Pancreas (tissue), 10 donors: ENCODE measurements around the gene PCNX3. TPM values are rescaled to one million over a fixed set of nuclear protein-coding genes. Genes with fewer than 3 reads are reported as not detected.

Experiments
- ATAC-seq, 4 donors: fragments of 200-7000 bp; cut with Tn5 transposase; one replicate each; pipeline versions ENCODE4 v1.8.0 to v1.9.1; 2020; ENCODE audit warnings: mild to moderate bottlenecking in 4 of 4, moderate library complexity in 4 of 4
- DNase-seq, 6 donors: peaks; one replicate each; pipeline ENCODE4 v3.0.0-alpha.2; 2020
- FAIRE-seq: peaks from 2 replicates; lab custom pipeline; 2012; peaks lifted over from hg19 to GRCh38; lab: Jason Lieb, UNC
- H3K27ac ChIP-seq, 4 donors: fragments of 200-600 bp; sonication (generic); 1 replicate in 3 of 4; 2 replicates in 1 of 4; pipeline versions ENCODE4 v1.5.0 to v1.8.0; 2020
- H3K27me3 ChIP-seq, 4 donors: fragments of 200-600 bp; one replicate each; pipeline ENCODE4 v1.8.0; 2021
- H3K36me3 ChIP-seq, 3 donors: fragments of 200-600 bp; sonication (generic) in 1 of 3; one replicate each; pipeline versions ENCODE4 v1.5.0 to v1.8.0; 2020 to 2021
- H3K4me1 ChIP-seq, 3 donors: fragments of 200-600 bp; one replicate each; pipeline ENCODE4 v1.8.0; 2021
- H3K4me3 ChIP-seq, 4 donors: fragments of 200-600 bp; sonication (generic) in 2 of 4; one replicate each; pipeline versions ENCODE4 v1.5.0 to v1.8.0; 2020 to 2021
- H3K9me3 ChIP-seq, 4 donors: fragments of 200-600 bp; one replicate each; pipeline ENCODE4 v1.8.0; 2021
- CTCF ChIP-seq, 4 donors: fragments of 200-600 bp; sonication (generic) in 3 of 4; IDR thresholded peaks; one replicate each; pipeline versions ENCODE4 v1.5.0 to v1.8.0; 2021; ENCODE audit warnings: antibody characterized with exemption in 4 of 4
- WGBS, 2 donors: extraction: QIAGEN DNeasy Blood & Tissue Kit; methylation state at CpG; one replicate each; pipeline ENCODE4 v1.1.7; 2013; 5-methylcytosine and 5-hydroxymethylcytosine counted together
- intact Hi-C, 3 donors: fragments of 100-400 bp; cut with DNase I; formaldehyde crosslinking; loops; one replicate each; pipeline versions ENCODE4 v1.11.1 to v1.14.2; 2022
- polyA plus RNA-seq, 2 donors: library from polyadenylated mRNA; stranded (reverse); fragments of 200-250 nt; gene quantifications; one replicate each; pipeline ENCODE4 v1.2.3, GENCODE V29; 2013
- total RNA-seq, 6 donors: library from RNA; stranded (reverse); fragmentation: NEBNext Ultra II Directional in 4 of 6; extraction: Animal tissue kit (Norgen Biotek cat#: 25700) in 4 of 6; gene quantifications; one replicate each; pipeline versions ENCODE4 v1.2.1 to v1.2.4, GENCODE V29; 2021 to 2023
- donor health status: healthy with polysubstance abuse.
- donor health status: DM: no; HTN: no; CAD: no; lungs with moderate emphysema.
- donor health status: DM: no; HTN: no; CAD: no.
- donor health status: control.
- donor health status: control.
- donor health status: Bipolar disorder and iron deficiency.
- donor health status: DM: yes; HTN: yes; CAD: no.
- donor health status: DM: no; HTN: no; CAD: no.
- donor health status: DM: no; HTN: no; CAD: no.
- donor health status: DM: yes; HTN: yes; CAD: no.

Gene PCNX3
- total and polyA plus RNA-seq, 8 donors: 13.5 to 26.3 (median 18.3) TPM

GRCh38 chr11:65610404-65610803, 5.2 kb upstream of the PCNX3 start:
- no peak for TF ChIP-seq CTCF (IDR thresholded peaks at IDR 0.05)
- H3K9me3 ChIP-seq: no peaks in the 10 kb centered on the region
- H3K36me3 ChIP-seq: peaks cover 0 to 19% (median 5%) of the 10 kb centered on the region in 3 donors
- peak overlapping the region in 1 of 4 donors; percentile 22 for H3K4me3 ChIP-seq
- peak overlapping the region in 1 of 4 donors; percentile 41 for H3K27ac ChIP-seq
- DNase-seq: no peak
- H3K4me1 ChIP-seq: peaks cover 8 to 16% (median 14%) of the 10 kb centered on the region in 3 donors
- FAIRE-seq: no peak
- H3K27me3 ChIP-seq: no peaks in the 10 kb centered on the region
- 69 to 77% methylated on average over 6 of the region's 6 CpGs for WGBS, 2 donors
- ATAC-seq: no peak
- intact Hi-C loops: no loop called here

DNA sequence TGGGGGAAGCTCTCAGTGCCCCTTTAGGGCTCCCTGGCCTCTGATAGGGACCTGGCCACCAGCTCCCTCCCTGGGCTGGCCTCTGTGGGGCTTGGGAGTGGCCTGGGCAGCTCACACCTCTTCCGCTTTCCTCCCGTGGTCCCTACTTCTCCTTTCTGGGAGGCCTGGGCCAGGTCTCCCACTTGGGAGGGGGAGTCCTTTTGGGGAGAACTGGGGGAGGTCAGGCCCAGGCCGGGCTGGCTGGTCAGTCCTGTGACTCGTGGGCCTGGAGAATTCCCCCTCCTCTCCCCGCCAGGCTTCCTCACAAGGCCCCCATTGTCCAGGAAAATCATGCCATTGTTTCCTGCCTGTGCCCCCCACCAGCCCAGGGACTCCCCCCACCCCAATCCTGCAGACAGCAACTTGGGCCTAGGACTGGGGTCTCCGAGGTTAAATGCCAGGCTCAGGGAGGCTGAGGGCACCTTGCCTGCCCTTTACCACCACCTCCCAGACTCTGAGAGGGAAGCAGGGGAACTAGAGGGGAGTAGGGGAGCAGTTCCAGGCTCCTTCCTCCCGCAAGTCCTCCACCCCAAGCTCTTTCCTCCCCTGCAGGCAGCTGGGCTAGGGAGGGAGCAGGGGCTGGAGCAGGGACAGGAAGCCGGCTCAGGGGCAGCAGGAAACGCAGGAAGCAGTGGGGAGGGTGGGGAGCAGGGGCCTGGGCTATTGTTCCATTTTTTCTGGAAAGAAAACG, 4.4 kb upstream of the PCNX3 start:
- intact Hi-C loops: no loop called here
- ATAC-seq (no peak), DNase-seq (peak in 2 of 6 donors; percentile 31 to 62), FAIRE-seq (no peak)
- Histone ChIP-seq H3K36me3 (peaks cover 0 to 11% (median 0%) of the 10 kb centered on the region in 3 donors), H3K27ac (peak overlapping the region in 2 of 4 donors; percentile 15 to 41), H3K4me1 (peaks cover 8 to 16% (median 14%) of the 10 kb centered on the region in 3 donors), H3K27me3 (no peaks in the 10 kb centered on the region), H3K4me3 (peak overlapping the region in 1 of 4 donors; percentile 96), H3K9me3 (no peaks in the 10 kb centered on the region)
- no peak for TF ChIP-seq CTCF (IDR thresholded peaks at IDR 0.05)
- WGBS, 2 donors: 65 to 67% methylated on average over 10 of the region's 10 CpGs

GRCh38 chr11:65611758-65612603, 3.6 kb upstream of the PCNX3 start:
- Histone ChIP-seq H3K27me3 (no peaks in the 10 kb centered on the region), H3K36me3 (peaks cover 0 to 6% (median 0%) of the 10 kb centered on the region in 3 donors), H3K27ac (peak overlapping the region in 2 of 4 donors; percentile 15 to 37), H3K4me3 (peak overlapping the region in 2 of 4 donors; percentile 95 to 96), H3K4me1 (peaks cover 13 to 20% (median 19%) of the 10 kb centered on the region in 3 donors), H3K9me3 (no peaks in the 10 kb centered on the region)
- TF ChIP-seq CTCF (IDR thresholded peaks at IDR 0.05): no peak
- DNase-seq (peak in 1 of 6 donors; percentile 23), ATAC-seq (no peak), FAIRE-seq (no peak)
- WGBS, 2 donors: 77 to 78% methylated on average over 11 to 12 of the region's 12 CpGs
- intact Hi-C loops: no loop called here

DNA sequence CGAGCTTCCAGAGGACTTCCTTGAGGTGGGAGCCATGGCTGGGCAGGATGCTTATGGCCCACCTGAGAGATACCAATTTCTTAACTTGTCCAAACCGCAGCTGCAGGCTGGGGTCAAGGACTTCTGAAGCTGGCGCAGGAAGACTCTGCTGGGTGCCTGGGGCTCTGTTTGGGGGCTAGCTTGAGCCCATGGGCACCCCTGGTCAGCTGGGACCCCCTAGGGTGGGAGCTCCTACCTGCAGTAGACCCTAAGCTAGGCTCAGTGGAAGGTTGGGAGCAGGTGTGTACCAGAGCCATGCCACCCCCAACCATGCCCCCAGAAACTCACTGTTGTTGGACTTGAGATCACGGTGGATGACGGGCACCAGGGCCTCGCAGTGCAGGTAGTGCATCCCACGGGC, 2.9 kb upstream of the PCNX3 start:
- 54 to 62% methylated on average over 7 of the region's 7 CpGs for WGBS, 2 donors

More for the DNA sequence above, 2.9 kb upstream of the PCNX3 start:
- H3K9me3 ChIP-seq: no peaks in the 10 kb centered on the region
- FAIRE-seq: no peak
- TF ChIP-seq CTCF (IDR thresholded peaks at IDR 0.05): no peak
- H3K4me1 ChIP-seq: peaks cover 13 to 25% (median 24%) of the 10 kb centered on the region in 3 donors
- intact Hi-C loops: no loop called here
- no peaks in the 10 kb centered on the region for H3K27me3 ChIP-seq
- peaks cover 0 to under 1% (median 0%) of the 10 kb centered on the region in 3 donors for H3K36me3 ChIP-seq
- no peak for DNase-seq
- ATAC-seq: no peak
- peak overlapping the region in 3 of 4 donors; percentile 85 to 96 (median 95) for H3K4me3 ChIP-seq
- peak overlapping the region in 1 of 4 donors; percentile 94 for H3K27ac ChIP-seq
